Keratinocyte (primary cell): ENCODE measurements around the gene EMX2. TPM values are rescaled to one million over a fixed set of nuclear protein-coding genes. Genes with fewer than 3 reads are reported as not detected.

ENCODE experiments used
- DNase-seq: peaks from one replicate; pipeline ENCODE4 v3.0.0-alpha.2; 2011; ENCODE audit warnings: low read depth, missing footprints, low spot score
- FAIRE-seq: peaks from 2 replicates; lab custom pipeline; 2011; peaks lifted over from hg19 to GRCh38; lab: Jason Lieb, UNC
- H2AFZ ChIP-seq: 2 replicates; pipeline ENCODE4 v1.6.0; 2012; ENCODE audit warnings: low read length, control low read depth, inconsistent platforms; ENCODE audit not compliant: control insufficient read depth
- H3K27ac ChIP-seq: 2 replicates; pipeline ENCODE4 v1.5.1; 2011; ENCODE audit warnings: low read length; ENCODE audit not compliant: control insufficient read depth, insufficient read depth
- H3K27me3 ChIP-seq: 3 replicates; pipeline ENCODE4 v1.6.0; 2011; ENCODE audit warnings: low read length; ENCODE audit not compliant: control insufficient read depth, insufficient read depth; ENCODE audit errors: extremely low read depth
- H3K36me3 ChIP-seq, 2 experiments: 2 replicates in 1 of 2; 3 replicates in 1 of 2; pipeline ENCODE4 v1.5.1; 2011; ENCODE audit warnings: low read length in 2 of 2, mild to moderate bottlenecking in 1 of 2; ENCODE audit not compliant: control insufficient read depth in 2 of 2, insufficient read depth in 2 of 2; ENCODE audit errors: extremely low read depth in 1 of 2
- H3K4me1 ChIP-seq: 3 replicates; pipeline ENCODE4 v1.5.1; 2011; ENCODE audit warnings: low read length; ENCODE audit not compliant: control insufficient read depth, insufficient read depth; ENCODE audit errors: extremely low read depth
- H3K4me2 ChIP-seq: 3 replicates; pipeline ENCODE4 v1.6.0; 2011; ENCODE audit warnings: low read depth, low read length; ENCODE audit not compliant: control insufficient read depth, insufficient read depth; ENCODE audit errors: extremely low read depth
- H3K4me3 ChIP-seq, 3 experiments: fragments of 200-600 bp in 1 of 3; sonication (generic) in 1 of 3; 2 replicates in 2 of 3; 3 replicates in 1 of 3; pipeline ENCODE4 v1.5.1; 2011 to 2016; ENCODE audit warnings: low read length in 3 of 3, mild to moderate bottlenecking in 3 of 3, control low read depth in 2 of 3, inconsistent platforms in 1 of 3, low read depth in 1 of 3, mixed read lengths in 1 of 3, mixed run types in 1 of 3, moderate library complexity in 1 of 3; ENCODE audit not compliant: control insufficient read depth in 2 of 3, insufficient read depth in 2 of 3; ENCODE audit errors: extremely low read depth in 1 of 3
- H3K79me2 ChIP-seq: 2 replicates; pipeline ENCODE4 v1.6.0; 2012; ENCODE audit warnings: low read length; ENCODE audit not compliant: control insufficient read depth, insufficient read depth
- H3K9ac ChIP-seq: 3 replicates; pipeline ENCODE4 v1.6.0; 2011; ENCODE audit warnings: low read length; ENCODE audit not compliant: control insufficient read depth, insufficient read depth; ENCODE audit errors: extremely low read depth
- H3K9me1 ChIP-seq: 3 replicates; pipeline ENCODE4 v1.6.0; 2011; ENCODE audit warnings: low read length; ENCODE audit not compliant: control insufficient read depth, insufficient read depth; ENCODE audit errors: extremely low read depth
- H3K9me3 ChIP-seq: 2 replicates; pipeline ENCODE4 v1.5.1; 2012; ENCODE audit warnings: low read depth, low read length; ENCODE audit not compliant: control insufficient read depth
- H4K20me1 ChIP-seq: 3 replicates; pipeline ENCODE4 v1.6.0; 2011; ENCODE audit warnings: low read length; ENCODE audit not compliant: control insufficient read depth, insufficient read depth; ENCODE audit errors: extremely low read depth
- CTCF ChIP-seq, 3 experiments: IDR thresholded peaks in 1 of 3; conservative IDR thresholded peaks in 1 of 3; optimal IDR thresholded peaks in 1 of 3; 2 replicates in 2 of 3; 3 replicates in 1 of 3; pipeline versions ENCODE3 to v1.5.1; 2011; ENCODE audit warnings: low read length in 3 of 3, mild to moderate bottlenecking in 3 of 3, moderate library complexity in 2 of 3, control low read depth in 1 of 3, inconsistent platforms in 1 of 3; ENCODE audit not compliant: insufficient read depth in 2 of 3; ENCODE audit errors: extremely low read depth in 1 of 3
- EZH2 ChIP-seq: IDR thresholded peaks from one replicate; pipeline ENCODE4 v1.6.1; 2012; ENCODE audit warnings: inconsistent platforms, mild to moderate bottlenecking, low read length, moderate library complexity
- dilution Hi-C: fragments of 300-500 bp; cut with MboI; formaldehyde crosslinking; loops from one replicate; pipeline ENCODE4 v1.7.0; 2020; ENCODE audit warnings: low sequenced_read_pairs; ENCODE audit not compliant: extremely low pct_ligation_motif_present
- polyA plus RNA-seq, 5 experiments: library from polyadenylated mRNA; depleted of rRNA in 3 of 5; stranded (reverse) in 3 of 5; stranded (forward) in 1 of 5; unstranded in 1 of 5; fragments of >200 nt; gene quantifications; 1 replicate in 1 of 5; 2 replicates in 3 of 5; 3 replicates in 1 of 5; pipeline versions ENCODE4 v1.2.1 to v1.2.3, GENCODE V29; 2011 to 2012; ENCODE audit warnings: missing spikeins in 2 of 5, low read depth in 1 of 5, low replicate concordance in 1 of 5

Gene EMX2
- polyA plus RNA-seq, 1 donor (not counting 4 experiments of a cell fraction or from before 2014, with no cell fraction given), result 2.8 TPM

DNA sequence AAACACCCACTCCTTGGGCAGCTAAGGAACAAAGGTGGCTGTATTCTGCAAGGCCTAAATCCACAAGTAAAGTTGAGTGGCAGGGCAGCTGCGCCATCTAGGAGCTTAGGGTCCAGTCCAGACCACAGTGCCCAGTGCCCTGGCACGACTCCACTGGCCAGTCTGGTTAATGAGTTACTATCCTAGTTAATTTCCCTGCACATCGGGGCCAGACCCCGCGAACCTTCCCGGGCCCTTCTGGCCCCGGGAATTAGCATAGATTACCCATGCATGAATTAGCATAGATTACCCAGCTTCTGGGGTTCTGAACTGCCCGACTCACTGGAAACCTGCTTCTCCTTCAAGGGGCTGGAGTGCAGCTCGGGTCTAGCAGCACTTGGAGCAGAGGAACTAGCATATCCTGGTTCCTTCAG, 3.2 kb upstream of the EMX2 start:
- Histone ChIP-seq H3K79me2 (no peaks in the 10 kb centered on the region), H3K4me3 (no peak overlapping the region), H2AFZ (no peak overlapping the region), H3K4me1 (peaks cover 10% of the 10 kb centered on the region), H3K9ac (no peak overlapping the region), H3K36me3 (no peaks in the 10 kb centered on the region), H3K9me3 (no peaks in the 10 kb centered on the region), H3K27me3 (no peaks in the 10 kb centered on the region), H3K27ac (no peak overlapping the region), H4K20me1 (no peaks in the 10 kb centered on the region), H3K4me2 (no peak overlapping the region), H3K9me1 (no peaks in the 10 kb centered on the region)
- FAIRE-seq (no peak), DNase-seq (no peak)
- dilution Hi-C loops, result no loop called here
- TF ChIP-seq EZH2, result no peak
- no peak for TF ChIP-seq CTCF (optimal IDR thresholded peaks at IDR 0.05 in 1 of 3, IDR thresholded peaks at IDR 0.05 in 1 of 3, conservative IDR thresholded peaks at IDR 0.05 in 1 of 3; ENCODE audit: extremely low read depth in 1 of 3, insufficient read depth in 2 of 3, low read length in 3 of 3)

- Histone ChIP-seq H3K9me3 (no peaks in the 10 kb centered on the region), H3K9ac (no peak overlapping the region), H2AFZ (no peak overlapping the region), H3K79me2 (no peaks in the 10 kb centered on the region), H4K20me1 (no peaks in the 10 kb centered on the region), H3K36me3 (no peaks in the 10 kb centered on the region), H3K4me1 (peaks cover 10% of the 10 kb centered on the region), H3K4me3 (no peak overlapping the region), H3K27ac (no peak overlapping the region), H3K9me1 (no peaks in the 10 kb centered on the region), H3K4me2 (no peak overlapping the region), H3K27me3 (peaks cover under 1% of the 10 kb centered on the region)
- dilution Hi-C loops, result no loop called here
- no peak for FAIRE-seq
- TF ChIP-seq CTCF (optimal IDR thresholded peaks at IDR 0.05 in 1 of 3, IDR thresholded peaks at IDR 0.05 in 1 of 3, conservative IDR thresholded peaks at IDR 0.05 in 1 of 3; ENCODE audit: extremely low read depth in 1 of 3, insufficient read depth in 2 of 3, low read length in 3 of 3) (no peak), EZH2 (no peak)
- no peak for DNase-seq
Measured at GRCh38 chr10:117539903-117540639, 2.5 kb upstream of the EMX2 start.
